HG02798 (cell line): ENCODE measurements around the gene ALDH16A1.

Experiments used
- ATAC-seq: cut with Tn5 transposase; IDR thresholded peaks from one replicate; pipeline ENCODE4 v1.9.1; 2021; ENCODE audit warnings: mild to moderate bottlenecking; ENCODE audit not compliant: unreplicated experiment, poor library complexity

The ALDH16A1 gene

GRCh38 chr19:49423071-49423984 lies 29.7 kb upstream of the ALDH16A1 start, which contains the start of gene PTH2:
PTH2 (minus strand) TSS chr19:49423441; CDS start chr19:49423339, 102 bp downstream.
- ATAC-seq = no peak

- ATAC-seq = no peak
These were observed 29.1 kb upstream of the ALDH16A1 start for GRCh38 chr19:49423985-49424303.

- ATAC-seq = no peak
These were observed 27.8 kb upstream of the ALDH16A1 start, which contains the start of gene GFY for GRCh38 chr19:49425178-49425577. GFY (plus strand) TSS chr19:49425388; CDS start chr19:49426431, 1,043 bp downstream.

GRCh38 chr19:49425922-49426592 lies 27.0 kb upstream of the ALDH16A1 start:
- ATAC-seq = no peak

- ATAC-seq = no peak
These were observed 25.7 kb upstream of the ALDH16A1 start for GRCh38 chr19:49427339-49427738.

GRCh38 chr19:49427855-49428546 lies 25.0 kb upstream of the ALDH16A1 start:
- ATAC-seq = no peak

- no peak for ATAC-seq
These were observed 24.2 kb upstream of the ALDH16A1 start for GRCh38 chr19:49428547-49429451.

- ATAC-seq = no peak
These were observed 22.8 kb upstream of the ALDH16A1 start for GRCh38 chr19:49430172-49430677.

GRCh38 chr19:49430678-49431329 lies 22.2 kb upstream of the ALDH16A1 start:
- ATAC-seq = no peak

GRCh38 chr19:49431330-49431749 lies 21.7 kb upstream of the ALDH16A1 start:
- no peak for ATAC-seq

GRCh38 chr19:49432141-49433073 lies 20.6 kb upstream of the ALDH16A1 start:
- ATAC-seq = no peak

- no peak for ATAC-seq
These were observed 19.7 kb upstream of the ALDH16A1 start for GRCh38 chr19:49433240-49433901.

- ATAC-seq = no peak
These were observed 18.0 kb upstream of the ALDH16A1 start for GRCh38 chr19:49434907-49435583.

- ATAC-seq = no peak
These were observed 17.4 kb upstream of the ALDH16A1 start for GRCh38 chr19:49435670-49436069.

GRCh38 chr19:49436381-49437017 lies 16.5 kb upstream of the ALDH16A1 start:
- ATAC-seq = no peak

- no peak for ATAC-seq
These were observed 15.8 kb upstream of the ALDH16A1 start for GRCh38 chr19:49437231-49437630.

GRCh38 chr19:49438261-49438660 lies 14.8 kb upstream of the ALDH16A1 start:
- no peak for ATAC-seq
